AG04449 (cell line): ENCODE data around the gene CDKL5.

Source experiments
- CTCF ChIA-PET: fragments of 350-600 bp; formaldehyde crosslinking; extraction: SDS; loops from one replicate; lab custom pipeline; 2021; ENCODE audit warnings: antibody characterized with exemption; lab: Yijun Ruan, JAX
- POLR2A ChIA-PET: fragments of 400-600, 350-600 bp; formaldehyde crosslinking; extraction: SDS; loops from one replicate; lab custom pipeline; 2020; ENCODE audit warnings: antibody characterized with exemption, inconsistent platforms; lab: Yijun Ruan, JAX
- DNase-seq: peaks from one replicate; pipeline ENCODE4 v3.0.0-alpha.2; 2010; ENCODE audit warnings: low read depth, low spot score
- H3K4me3 ChIP-seq: 2 replicates; pipeline ENCODE4 v1.5.1; 2011; ENCODE audit warnings: low read depth, mild to moderate bottlenecking, control low read depth, low read length
- TF ChIP-seq, protein P1 (sequence below): IDR thresholded peaks from one replicate; pipeline ENCODE4 v1.5.1; 2011; ENCODE audit warnings: mild to moderate bottlenecking, moderate library complexity, low read length, control low read depth, inconsistent platforms; ENCODE audit not compliant: insufficient read depth; ENCODE audit errors: missing control alignments

CDKL5 gene

DNA sequence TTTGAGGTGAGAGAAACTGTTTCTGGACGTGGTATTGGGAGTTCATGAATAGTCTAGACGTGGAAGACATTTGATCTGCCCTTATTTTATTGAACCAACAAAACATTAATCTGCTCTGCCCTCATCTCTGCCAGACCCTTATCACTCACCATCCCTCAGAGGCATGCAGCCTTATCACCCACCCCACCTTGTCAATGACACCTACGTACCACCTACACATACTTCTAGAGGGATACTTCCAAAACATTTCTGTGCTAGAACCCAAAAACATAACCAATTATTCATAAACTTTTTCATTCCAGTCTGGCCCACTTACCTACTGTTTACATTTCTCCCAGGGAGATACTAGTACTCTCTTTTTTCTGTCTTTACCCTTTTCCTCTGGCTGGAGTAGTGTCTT, 141.3 kb downstream of the CDKL5 start:
- ChIA-PET POLR2A (no interaction called here), CTCF (no interaction called here)
- TF ChIP-seq, protein P1, sequence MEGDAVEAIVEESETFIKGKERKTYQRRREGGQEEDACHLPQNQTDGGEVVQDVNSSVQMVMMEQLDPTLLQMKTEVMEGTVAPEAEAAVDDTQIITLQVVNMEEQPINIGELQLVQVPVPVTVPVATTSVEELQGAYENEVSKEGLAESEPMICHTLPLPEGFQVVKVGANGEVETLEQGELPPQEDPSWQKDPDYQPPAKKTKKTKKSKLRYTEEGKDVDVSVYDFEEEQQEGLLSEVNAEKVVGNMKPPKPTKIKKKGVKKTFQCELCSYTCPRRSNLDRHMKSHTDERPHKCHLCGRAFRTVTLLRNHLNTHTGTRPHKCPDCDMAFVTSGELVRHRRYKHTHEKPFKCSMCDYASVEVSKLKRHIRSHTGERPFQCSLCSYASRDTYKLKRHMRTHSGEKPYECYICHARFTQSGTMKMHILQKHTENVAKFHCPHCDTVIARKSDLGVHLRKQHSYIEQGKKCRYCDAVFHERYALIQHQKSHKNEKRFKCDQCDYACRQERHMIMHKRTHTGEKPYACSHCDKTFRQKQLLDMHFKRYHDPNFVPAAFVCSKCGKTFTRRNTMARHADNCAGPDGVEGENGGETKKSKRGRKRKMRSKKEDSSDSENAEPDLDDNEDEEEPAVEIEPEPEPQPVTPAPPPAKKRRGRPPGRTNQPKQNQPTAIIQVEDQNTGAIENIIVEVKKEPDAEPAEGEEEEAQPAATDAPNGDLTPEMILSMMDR = no peak
- H3K4me3 ChIP-seq = no peak overlapping the region
- DNase-seq = no peak

DNA sequence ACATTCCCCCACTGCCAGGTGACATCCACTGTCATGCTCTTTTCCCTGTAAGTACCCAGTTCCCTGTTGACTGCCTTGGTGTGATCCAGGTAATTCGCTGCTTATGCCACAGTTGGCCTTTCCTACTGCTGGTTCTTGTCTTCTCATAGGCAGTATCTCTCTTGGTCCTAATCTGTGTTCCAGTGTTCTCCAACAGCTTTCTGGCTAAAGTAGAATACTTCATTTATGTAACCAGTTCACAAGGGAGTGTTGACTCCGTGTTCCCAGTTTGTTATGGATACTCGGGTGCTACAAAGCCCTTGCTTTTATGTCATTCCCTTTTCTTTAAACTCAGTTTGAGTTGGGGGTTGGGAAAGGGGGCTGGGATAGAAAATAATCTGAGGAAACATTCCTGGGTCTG, 148.1 kb downstream of the CDKL5 start:
- ChIA-PET CTCF (no interaction called here), POLR2A (no interaction called here)
- H3K4me3 ChIP-seq = no peak overlapping the region
- TF ChIP-seq, protein P1 = no peak
- no peak for DNase-seq

DNA sequence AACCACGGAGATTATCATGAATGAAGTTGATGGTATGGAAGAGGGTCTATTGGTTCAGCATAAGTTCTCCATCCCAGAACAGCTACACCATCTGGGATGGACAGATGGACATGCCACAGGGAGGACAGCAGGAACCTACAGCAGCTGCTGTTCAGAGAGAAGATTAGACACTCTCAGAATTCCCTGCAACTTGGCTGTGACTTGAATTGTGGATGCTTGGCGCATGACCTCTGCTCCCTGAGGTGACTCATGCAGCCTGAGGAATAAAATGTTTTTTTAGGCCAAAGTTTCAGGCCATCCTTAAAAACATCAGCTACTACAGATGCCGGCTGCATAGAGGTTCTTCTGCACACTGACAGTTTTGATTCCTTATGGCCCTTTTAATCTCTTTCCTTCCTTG, 149.2 kb downstream of the CDKL5 start:
- TF ChIP-seq, protein P1 = no peak
- H3K4me3 ChIP-seq = no peak overlapping the region
- no peak for DNase-seq
- ChIA-PET CTCF (no interaction called here), POLR2A (no interaction called here)

DNA sequence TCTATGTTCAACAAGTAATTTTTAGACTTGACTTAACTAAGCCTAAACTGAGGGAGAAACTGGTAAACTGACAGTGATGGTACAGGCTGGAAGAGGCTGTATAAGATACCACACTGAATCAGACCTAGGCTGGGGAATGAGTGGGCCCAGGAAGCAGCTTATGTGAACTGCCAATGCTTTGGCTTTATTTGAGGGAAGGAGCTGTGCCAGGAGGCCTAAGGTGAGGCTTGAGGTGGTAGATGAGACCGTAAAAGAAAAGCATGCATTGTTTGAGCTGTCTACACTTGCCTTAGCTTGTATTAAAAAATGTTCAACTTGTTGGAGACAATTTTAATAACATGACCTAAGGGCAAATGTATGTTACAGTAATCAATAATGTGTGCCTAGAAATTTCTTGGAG, 150.3 kb downstream of the CDKL5 start:
- TF ChIP-seq, protein P1 = no peak
- no peak for DNase-seq
- ChIA-PET CTCF (no interaction called here), POLR2A (no interaction called here)
- no peak overlapping the region for H3K4me3 ChIP-seq

DNA sequence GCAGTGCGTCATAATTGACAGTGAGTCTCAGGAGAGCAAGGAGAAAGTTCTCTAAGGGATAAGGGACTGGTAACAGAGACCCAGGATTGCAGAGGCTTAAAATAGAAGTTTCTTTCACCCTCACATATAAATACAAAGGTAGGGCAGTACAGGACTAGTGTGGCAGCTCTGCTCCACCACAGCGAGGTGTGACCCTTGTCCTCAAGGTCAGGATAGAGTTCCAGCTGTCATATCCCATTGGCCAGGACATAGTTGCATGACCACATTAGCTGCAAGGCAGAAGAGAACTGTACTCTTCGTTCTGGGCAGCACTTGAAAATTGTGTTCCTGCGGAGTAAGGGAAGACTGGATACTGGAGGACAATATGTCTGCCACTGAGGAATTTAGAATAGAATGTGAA, 152.0 kb downstream of the CDKL5 start:
- ChIA-PET POLR2A (no interaction called here), CTCF (no interaction called here)
- H3K4me3 ChIP-seq = no peak overlapping the region
- TF ChIP-seq, protein P1 = no peak
- no peak for DNase-seq

DNA sequence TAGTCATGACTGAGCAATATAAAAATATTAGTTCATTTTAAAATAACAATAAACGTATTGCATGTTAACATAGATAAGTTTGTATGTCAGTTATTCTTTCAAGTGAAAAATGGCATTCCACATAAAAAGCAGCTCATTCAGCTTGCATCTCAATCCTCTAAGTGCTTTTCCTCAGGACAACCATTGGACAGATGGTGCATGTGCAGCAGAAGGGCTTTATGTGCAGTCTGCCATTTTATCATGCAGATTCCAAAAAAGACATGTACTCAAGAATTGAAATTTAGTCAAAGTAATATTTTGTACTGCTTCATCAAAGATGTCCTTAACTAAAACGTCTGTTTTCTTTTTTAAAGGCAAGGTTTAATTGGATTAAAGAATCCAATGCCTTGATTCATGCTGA, 153.1 kb downstream of the CDKL5 start:
- TF ChIP-seq, protein P1 = no peak
- no peak for DNase-seq
- no peak overlapping the region for H3K4me3 ChIP-seq
- CTCF ChIA-PET = no interaction called here
- POLR2A ChIA-PET = no interaction called here
